ENCODE measurements around the gene OPA3.

The OPA3 gene

GRCh38 chr19:45500918-45501729 is 83.5 kb downstream of the OPA3 start:
- DNase-seq, result no peak

GRCh38 chr19:45499196-45500180 is 85.1 kb downstream of the OPA3 start:
- no peak for DNase-seq

GRCh38 chr19:45498411-45499195 is 86.0 kb downstream of the OPA3 start, which contains the start of gene PPM1N:
Gene PPM1N (plus strand): TSS chr19:45498443. CDS start chr19:45498473, 30 bp downstream.
- DNase-seq, result no peak

- no peak for DNase-seq
Measured at GRCh38 chr19:45497791-45498190, 86.8 kb downstream of the OPA3 start.

- no peak for DNase-seq
Measured at GRCh38 chr19:45496349-45496953, 88.2 kb downstream of the OPA3 start.

GRCh38 chr19:45495178-45495577 is 89.4 kb downstream of the OPA3 start:
- no peak for DNase-seq

- DNase-seq, result no peak
Measured at GRCh38 chr19:45494261-45494916, 90.2 kb downstream of the OPA3 start.

GRCh38 chr19:45492627-45493470 is 91.8 kb downstream of the OPA3 start:
- no peak for DNase-seq

- DNase-seq, result no peak
Measured at GRCh38 chr19:45492137-45492626, 92.4 kb downstream of the OPA3 start.

GRCh38 chr19:45489216-45489855 is 95.3 kb downstream of the OPA3 start:
- no peak for DNase-seq

GRCh38 chr19:45488708-45489107 is 95.9 kb downstream of the OPA3 start:
- DNase-seq, result no peak

- DNase-seq, result peak; percentile 87
Measured at GRCh38 chr19:45485305-45486077, 99.1 kb downstream of the OPA3 start.

GRCh38 chr19:45484273-45484945 is 100.2 kb downstream of the OPA3 start:
- DNase-seq, result no peak

GRCh38 chr19:45483033-45483432 is 101.6 kb downstream of the OPA3 start:
- no peak for DNase-seq

- peak; percentile 69 for DNase-seq
Measured at GRCh38 chr19:45478454-45479238, 106.0 kb downstream of the OPA3 start.

GRCh38 chr19:45477713-45478453 is 106.7 kb downstream of the OPA3 start:
- DNase-seq, result no peak
